ENCODE results near the gene RNASE11. TPM values are rescaled to one million over a fixed set of nuclear protein-coding genes. Genes with fewer than 3 reads are reported as not detected.

The RNASE11 gene
- total RNA-seq, 2 donors from 2014 or later, result not detected

DNA sequence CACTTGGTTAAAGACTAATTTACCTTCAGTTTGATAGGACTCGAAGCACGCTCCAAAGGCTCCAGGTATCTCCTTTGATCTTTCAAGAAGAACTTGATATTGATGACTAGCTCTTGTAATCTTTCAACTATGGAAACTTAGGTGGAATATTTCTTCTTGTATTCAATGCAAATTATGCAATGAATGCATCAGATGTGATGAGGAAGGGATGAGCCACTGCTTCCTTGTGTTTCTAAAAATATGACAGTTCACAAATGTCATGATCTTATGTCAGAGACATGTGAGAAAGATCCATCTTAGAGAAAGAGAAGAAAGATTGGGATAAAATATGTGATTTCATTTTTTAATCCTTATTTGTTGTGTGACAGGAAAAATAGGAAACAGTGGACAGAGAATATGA is 36.9 kb downstream of the RNASE11 start:
- Histone ChIP-seq H3K27me3 (replicated peaks; ENCODE audit: insufficient read depth) (no peaks in the 10 kb centered on the region), H3K9me3 (no peaks in the 10 kb centered on the region), H3K4me1 (ENCODE audit: control insufficient read depth in 1 of 2, low read depth in 2 of 2) (no peaks in the 10 kb centered on the region), H3K27ac (no peak overlapping the region), H3K4me3 (no peak overlapping the region), H3K36me3 (no peaks in the 10 kb centered on the region)
- no peak for ATAC-seq (ENCODE audit: insufficient number of reproducible peaks, low FRiP score, low read depth)
- TF ChIP-seq, protein P1, sequence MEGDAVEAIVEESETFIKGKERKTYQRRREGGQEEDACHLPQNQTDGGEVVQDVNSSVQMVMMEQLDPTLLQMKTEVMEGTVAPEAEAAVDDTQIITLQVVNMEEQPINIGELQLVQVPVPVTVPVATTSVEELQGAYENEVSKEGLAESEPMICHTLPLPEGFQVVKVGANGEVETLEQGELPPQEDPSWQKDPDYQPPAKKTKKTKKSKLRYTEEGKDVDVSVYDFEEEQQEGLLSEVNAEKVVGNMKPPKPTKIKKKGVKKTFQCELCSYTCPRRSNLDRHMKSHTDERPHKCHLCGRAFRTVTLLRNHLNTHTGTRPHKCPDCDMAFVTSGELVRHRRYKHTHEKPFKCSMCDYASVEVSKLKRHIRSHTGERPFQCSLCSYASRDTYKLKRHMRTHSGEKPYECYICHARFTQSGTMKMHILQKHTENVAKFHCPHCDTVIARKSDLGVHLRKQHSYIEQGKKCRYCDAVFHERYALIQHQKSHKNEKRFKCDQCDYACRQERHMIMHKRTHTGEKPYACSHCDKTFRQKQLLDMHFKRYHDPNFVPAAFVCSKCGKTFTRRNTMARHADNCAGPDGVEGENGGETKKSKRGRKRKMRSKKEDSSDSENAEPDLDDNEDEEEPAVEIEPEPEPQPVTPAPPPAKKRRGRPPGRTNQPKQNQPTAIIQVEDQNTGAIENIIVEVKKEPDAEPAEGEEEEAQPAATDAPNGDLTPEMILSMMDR (IDR thresholded peaks at IDR 0.05), result no peak
- no peak for DNase-seq (ENCODE audit: low spot score)

DNA sequence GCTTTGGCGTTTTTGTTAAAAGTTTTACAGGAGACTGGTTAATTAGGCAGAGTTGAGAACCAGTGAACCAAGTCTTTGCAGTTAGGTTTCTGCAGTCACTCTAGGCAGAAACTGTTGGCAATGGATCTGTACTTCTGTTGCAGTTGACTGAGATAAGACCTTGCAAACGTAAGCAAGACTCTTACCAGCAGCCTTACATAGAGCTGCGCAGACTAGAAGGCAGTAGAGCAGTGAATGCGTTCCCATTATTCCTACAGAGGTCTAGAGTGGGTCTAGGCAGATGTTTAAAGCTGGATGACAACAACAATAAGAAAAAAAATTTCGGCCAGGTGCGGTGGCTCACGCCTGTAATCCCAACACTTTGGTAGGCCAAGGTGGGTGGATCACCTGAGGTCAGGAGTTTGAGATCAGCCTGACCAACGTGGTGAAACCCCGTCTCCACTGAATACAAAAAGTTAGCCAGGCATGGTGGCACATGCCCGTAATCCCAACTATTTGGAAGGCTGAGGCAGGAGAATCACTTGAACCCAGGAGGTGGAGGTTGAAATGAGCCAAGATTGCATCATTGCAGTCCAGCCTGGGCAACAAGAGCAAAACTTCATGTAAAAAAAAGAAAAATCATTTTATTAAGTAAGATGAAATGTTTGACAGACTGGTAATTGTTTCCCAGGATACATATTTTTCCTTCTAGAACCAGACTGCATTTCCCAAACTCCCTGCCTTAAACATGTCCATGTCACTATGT is 39.2 kb downstream of the RNASE11 start:
- no peaks in the 10 kb centered on the region for H3K36me3 ChIP-seq
- no peak overlapping the region for H3K4me3 ChIP-seq
- no peaks in the 10 kb centered on the region for H3K9me3 ChIP-seq
- no peak overlapping the region for H3K27ac ChIP-seq
- DNase-seq (ENCODE audit: low spot score) (no peak), ATAC-seq (ENCODE audit: insufficient number of reproducible peaks, low FRiP score, low read depth) (no peak)
- no peaks in the 10 kb centered on the region for H3K27me3 ChIP-seq (replicated peaks; ENCODE audit: insufficient read depth)
- no peaks in the 10 kb centered on the region for H3K4me1 ChIP-seq (ENCODE audit: control insufficient read depth in 1 of 2, low read depth in 2 of 2)
- TF ChIP-seq, protein P1 (IDR thresholded peaks at IDR 0.05), result no peak

DNA sequence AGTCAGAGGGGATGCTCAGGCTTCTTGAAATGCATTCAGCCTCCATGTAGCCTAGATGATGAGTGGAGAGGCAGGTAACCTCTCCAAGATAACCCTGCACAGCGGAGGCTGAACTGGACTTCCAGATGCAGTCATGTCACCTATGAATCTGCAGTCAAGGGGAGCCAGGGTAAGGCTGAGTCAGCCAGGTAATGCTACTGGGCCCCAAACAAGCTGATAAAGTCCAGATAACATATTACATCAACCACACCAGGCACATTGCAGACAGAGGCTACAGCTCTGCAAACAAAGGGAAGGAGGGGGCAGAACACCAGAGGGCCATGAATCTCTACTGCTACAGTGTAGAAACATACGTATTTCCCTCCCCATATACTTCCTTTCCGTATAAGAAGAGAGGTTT is 40.9 kb downstream of the RNASE11 start:
- ATAC-seq (ENCODE audit: insufficient number of reproducible peaks, low FRiP score, low read depth) (no peak), DNase-seq (ENCODE audit: low spot score) (no peak)
- H3K9me3 ChIP-seq, result no peaks in the 10 kb centered on the region
- H3K4me1 ChIP-seq (ENCODE audit: control insufficient read depth in 1 of 2, low read depth in 2 of 2), result no peaks in the 10 kb centered on the region
- TF ChIP-seq, protein P1 (IDR thresholded peaks at IDR 0.05), result no peak
- no peak overlapping the region for H3K27ac ChIP-seq
- H3K4me3 ChIP-seq, result no peak overlapping the region
- H3K27me3 ChIP-seq (replicated peaks; ENCODE audit: insufficient read depth), result no peaks in the 10 kb centered on the region
- no peaks in the 10 kb centered on the region for H3K36me3 ChIP-seq

DNA sequence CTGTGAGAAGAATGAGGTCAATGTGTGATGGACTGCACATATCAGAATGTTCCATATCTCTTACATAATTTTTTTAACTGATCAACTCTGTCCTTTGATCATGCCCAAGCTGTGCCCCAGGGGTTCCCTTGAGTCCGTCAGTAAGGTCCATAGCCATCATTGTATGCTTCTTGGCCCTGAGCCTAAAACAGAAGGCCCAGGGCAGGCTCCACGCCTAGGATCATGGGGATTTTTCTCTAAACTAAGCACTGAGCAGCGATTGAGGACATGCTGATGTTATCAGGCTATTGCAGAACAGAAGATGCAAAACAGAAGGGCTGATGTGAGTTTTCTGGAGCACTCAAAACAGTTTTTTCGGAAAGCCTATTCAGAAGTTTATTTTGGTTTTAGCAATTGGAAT is 47.9 kb downstream of the RNASE11 start:
- no peaks in the 10 kb centered on the region for H3K4me1 ChIP-seq (ENCODE audit: control insufficient read depth in 1 of 2, low read depth in 2 of 2)
- H3K36me3 ChIP-seq, result no peaks in the 10 kb centered on the region
- no peak for DNase-seq (ENCODE audit: low spot score)
- H3K27me3 ChIP-seq (replicated peaks; ENCODE audit: insufficient read depth), result no peaks in the 10 kb centered on the region
- H3K27ac ChIP-seq, result no peak overlapping the region
- no peak overlapping the region for H3K4me3 ChIP-seq
- no peaks in the 10 kb centered on the region for H3K9me3 ChIP-seq
- TF ChIP-seq, protein P1 (IDR thresholded peaks at IDR 0.05), result no peak
- ATAC-seq (ENCODE audit: insufficient number of reproducible peaks, low FRiP score, low read depth), result no peak

Other genes starting within 250 kb of the RNASE11 start
- gene PARP2, start 244.4 kb downstream of the RNASE11 start, total RNA-seq, result 1 to 10 TPM; 3.9 to 5.8 TPM
- 10 to 100 TPM; 33.0 to 54.2 TPM for gene TEP1, start 174.5 kb downstream of the RNASE11 start, total RNA-seq
- under 1 TPM; 0.14 to 0.42 TPM for gene KLHL33, start 151.8 kb downstream of the RNASE11 start, total RNA-seq
- gene OSGEP, start 133.2 kb downstream of the RNASE11 start, total RNA-seq, result 100 to 1,000 TPM in 1 of 2 donors, 10 to 100 TPM in 1; 66.2 to 108 TPM
- gene APEX1, start 132.8 kb downstream of the RNASE11 start, total RNA-seq, result 10 to 100 TPM; 45.9 to 85.6 TPM
- 10 to 100 TPM; 11.6 to 13.8 TPM for gene PIP4P1, start 126.6 kb downstream of the RNASE11 start, total RNA-seq
- gene PNP, start 118.6 kb downstream of the RNASE11 start, total RNA-seq, result 100 to 1,000 TPM in 1 of 2 donors, 10 to 100 TPM in 1; 42.4 to 170 TPM
- not detected for gene RNASE10, start 82.5 kb downstream of the RNASE11 start, total RNA-seq
- gene RNASE9, start 27.0 kb downstream of the RNASE11 start, total RNA-seq, result not detected
- not detected for gene RNASE12, start 3.4 kb upstream of the RNASE11 start, total RNA-seq
- not detected for gene OR6S1, start 53.7 kb upstream of the RNASE11 start, total RNA-seq
- 10 to 100 TPM; 45.6 to 66.4 TPM for gene RNASE4, start 96.6 kb upstream of the RNASE11 start, total RNA-seq
- gene ANG, start 100.8 kb upstream of the RNASE11 start, total RNA-seq, result 10 to 100 TPM; 13.5 to 15.7 TPM
- gene EDDM3A, start 157.9 kb upstream of the RNASE11 start, total RNA-seq, result not detected
- not detected for gene EDDM3B, start 180.4 kb upstream of the RNASE11 start, total RNA-seq
- 10 to 100 TPM; 26.3 to 39.0 TPM for gene RNASE6, start 193.3 kb upstream of the RNASE11 start, total RNA-seq
- gene RNASE1, start 214.8 kb upstream of the RNASE11 start, total RNA-seq, result 100 to 1,000 TPM; 537 to 922 TPM